IPS DF 6.9 (cell line): ENCODE results near the gene ZNF263.
A peak's percentile ranks its signal among the peaks of the same experiment; 100 is the strongest.

Source experiments
- DNase-seq: peaks from one replicate; pipeline ENCODE4 v3.0.0-alpha.2; 2013; ENCODE audit warnings: low read depth, low spot score
- H3K27ac ChIP-seq: one replicate; pipeline ENCODE4 v1.5.1; 2013; ENCODE audit warnings: low read length, control low read depth
- H3K27me3 ChIP-seq: 2 replicates; pipeline ENCODE4 v1.6.1; 2013; ENCODE audit warnings: mild to moderate bottlenecking, low read length; ENCODE audit not compliant: control insufficient read depth, insufficient read depth
- H3K36me3 ChIP-seq: 2 replicates; pipeline ENCODE4 v1.6.1; 2013; ENCODE audit warnings: low read length; ENCODE audit not compliant: control insufficient read depth, insufficient read depth
- H3K4me1 ChIP-seq: 2 replicates; pipeline ENCODE4 v1.6.1; 2013; ENCODE audit warnings: low read length; ENCODE audit not compliant: control insufficient read depth, insufficient read depth
- H3K4me3 ChIP-seq: 2 replicates; pipeline ENCODE4 v1.5.1; 2013; ENCODE audit warnings: mild to moderate bottlenecking, low read length
- H3K9me3 ChIP-seq: 2 replicates; pipeline ENCODE4 v1.6.1; 2013; ENCODE audit warnings: low read length, inconsistent platforms; ENCODE audit not compliant: control insufficient read depth, insufficient read depth
- WGBS: extraction: QIAGEN DNeasy Blood & Tissue Kit; methylation state at CpG from one replicate; pipeline ENCODE4 v1.1.7; 2013; ENCODE audit warnings: mixed read lengths, missing lambda C conversion rate; ENCODE audit not compliant: insufficient read length, insufficient coverage; 5-methylcytosine and 5-hydroxymethylcytosine counted together

The ZNF263 gene

GRCh38 chr16:3289998-3290673 is 6.8 kb downstream of the ZNF263 start:
- H3K27ac ChIP-seq = no peak overlapping the region
- H3K4me3 ChIP-seq = no peak overlapping the region
- DNase-seq = no peak
- no CpG with 5 or more reads among the region's 16 CpGs for WGBS
- peaks cover 17% of the 10 kb centered on the region for H3K9me3 ChIP-seq
- H3K4me1 ChIP-seq = no peaks in the 10 kb centered on the region
- H3K36me3 ChIP-seq = peaks cover 35% of the 10 kb centered on the region
- H3K27me3 ChIP-seq = no peaks in the 10 kb centered on the region

DNA sequence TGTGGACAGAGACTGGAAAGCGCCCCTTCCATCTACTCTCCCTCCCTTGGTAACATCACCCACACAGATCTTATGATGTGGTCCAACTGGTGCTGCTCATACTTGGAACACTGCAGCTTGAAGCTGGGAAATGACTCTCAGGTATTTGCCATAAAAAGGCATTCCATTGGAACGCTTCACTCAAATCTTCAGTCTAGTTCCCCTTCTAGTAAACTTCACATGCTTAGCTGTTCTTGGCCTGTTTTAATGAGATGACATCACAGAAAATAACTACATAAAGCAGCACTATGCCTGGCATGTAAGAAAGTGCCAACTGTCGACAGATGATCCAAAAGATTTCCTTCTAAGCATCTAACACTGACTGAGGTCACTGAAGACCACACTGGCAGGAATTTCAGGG is 9.3 kb downstream of the ZNF263 start:
- H3K4me3 ChIP-seq = no peak overlapping the region
- peaks cover 28% of the 10 kb centered on the region for H3K36me3 ChIP-seq

DNA sequence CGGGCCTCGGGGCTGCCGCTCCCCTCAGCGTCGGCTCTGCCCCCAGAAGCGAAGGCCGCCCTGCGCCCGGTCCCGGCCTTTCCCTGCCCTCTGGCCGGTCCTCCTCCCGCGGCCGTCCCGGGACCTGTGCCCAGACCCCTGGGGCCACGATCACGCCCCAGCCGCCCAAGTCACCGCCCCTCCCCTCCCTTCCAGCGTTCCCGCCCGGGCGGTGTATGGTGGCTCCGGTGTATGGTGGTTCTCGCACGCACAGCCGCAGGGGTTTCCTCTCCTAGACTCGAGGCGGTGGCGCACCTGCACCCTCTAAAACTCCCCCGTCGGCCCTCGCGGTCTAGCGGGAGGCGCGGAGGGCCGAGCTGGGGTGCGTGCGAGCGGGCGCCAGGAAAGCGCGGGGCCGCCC is 11.9 kb downstream of the ZNF263 start:
- no CpG with 5 or more reads among the region's 45 CpGs for WGBS
- peaks cover 6% of the 10 kb centered on the region for H3K9me3 ChIP-seq
- no peaks in the 10 kb centered on the region for H3K4me1 ChIP-seq
- H3K36me3 ChIP-seq = peaks cover 12% of the 10 kb centered on the region
- no peak for DNase-seq
- H3K4me3 ChIP-seq = no peak overlapping the region
- no peak overlapping the region for H3K27ac ChIP-seq
- no peaks in the 10 kb centered on the region for H3K27me3 ChIP-seq

More for the DNA sequence above, 9.3 kb downstream of the ZNF263 start:
- no CpG with 5 or more reads among the region's 3 CpGs for WGBS
- no peak for DNase-seq
- no peak overlapping the region for H3K27ac ChIP-seq
- H3K4me1 ChIP-seq = no peaks in the 10 kb centered on the region
- H3K9me3 ChIP-seq = peaks cover 16% of the 10 kb centered on the region
- H3K27me3 ChIP-seq = no peaks in the 10 kb centered on the region

GRCh38 chr16:3295783-3296182 is 12.5 kb downstream of the ZNF263 start:
- DNase-seq = no peak
- no peak overlapping the region for H3K27ac ChIP-seq
- H3K27me3 ChIP-seq = no peaks in the 10 kb centered on the region
- no peaks in the 10 kb centered on the region for H3K4me1 ChIP-seq
- H3K9me3 ChIP-seq = peaks cover 3% of the 10 kb centered on the region; the same call in 1 of the 2 replicates
- peaks cover 7% of the 10 kb centered on the region for H3K36me3 ChIP-seq
- no peak overlapping the region for H3K4me3 ChIP-seq
- no CpG with 5 or more reads among the region's 13 CpGs for WGBS

DNA sequence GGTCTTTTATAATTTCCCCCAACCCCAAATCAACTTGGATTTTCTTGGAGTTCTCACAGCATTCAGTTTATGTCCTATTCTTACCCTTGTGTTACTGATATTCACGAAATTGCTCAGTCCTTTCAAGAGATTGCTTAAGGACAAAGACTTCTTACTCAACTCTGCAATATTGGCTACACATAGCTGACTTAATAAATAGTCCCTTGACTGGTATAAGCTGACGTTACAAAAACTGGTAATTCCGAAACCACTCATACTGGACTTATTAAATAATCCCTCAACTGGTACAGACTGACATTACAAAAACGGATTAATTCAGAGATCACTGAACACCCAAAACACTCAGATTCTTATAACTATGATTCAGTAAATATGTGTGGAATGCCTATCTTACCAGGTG is 21.1 kb downstream of the ZNF263 start:
- no CpG with 5 or more reads among the region's 4 CpGs for WGBS
- Histone ChIP-seq H3K9me3 (peaks cover 4% of the 10 kb centered on the region; the same call in 1 of the 2 replicates), H3K4me3 (no peak overlapping the region; the same call in 1 of the 2 replicates), H3K36me3 (peaks cover 11% of the 10 kb centered on the region; the same call in 1 of the 2 replicates), H3K4me1 (no peaks in the 10 kb centered on the region), H3K27ac (no peak overlapping the region), H3K27me3 (no peaks in the 10 kb centered on the region)
- no peak for DNase-seq

DNA sequence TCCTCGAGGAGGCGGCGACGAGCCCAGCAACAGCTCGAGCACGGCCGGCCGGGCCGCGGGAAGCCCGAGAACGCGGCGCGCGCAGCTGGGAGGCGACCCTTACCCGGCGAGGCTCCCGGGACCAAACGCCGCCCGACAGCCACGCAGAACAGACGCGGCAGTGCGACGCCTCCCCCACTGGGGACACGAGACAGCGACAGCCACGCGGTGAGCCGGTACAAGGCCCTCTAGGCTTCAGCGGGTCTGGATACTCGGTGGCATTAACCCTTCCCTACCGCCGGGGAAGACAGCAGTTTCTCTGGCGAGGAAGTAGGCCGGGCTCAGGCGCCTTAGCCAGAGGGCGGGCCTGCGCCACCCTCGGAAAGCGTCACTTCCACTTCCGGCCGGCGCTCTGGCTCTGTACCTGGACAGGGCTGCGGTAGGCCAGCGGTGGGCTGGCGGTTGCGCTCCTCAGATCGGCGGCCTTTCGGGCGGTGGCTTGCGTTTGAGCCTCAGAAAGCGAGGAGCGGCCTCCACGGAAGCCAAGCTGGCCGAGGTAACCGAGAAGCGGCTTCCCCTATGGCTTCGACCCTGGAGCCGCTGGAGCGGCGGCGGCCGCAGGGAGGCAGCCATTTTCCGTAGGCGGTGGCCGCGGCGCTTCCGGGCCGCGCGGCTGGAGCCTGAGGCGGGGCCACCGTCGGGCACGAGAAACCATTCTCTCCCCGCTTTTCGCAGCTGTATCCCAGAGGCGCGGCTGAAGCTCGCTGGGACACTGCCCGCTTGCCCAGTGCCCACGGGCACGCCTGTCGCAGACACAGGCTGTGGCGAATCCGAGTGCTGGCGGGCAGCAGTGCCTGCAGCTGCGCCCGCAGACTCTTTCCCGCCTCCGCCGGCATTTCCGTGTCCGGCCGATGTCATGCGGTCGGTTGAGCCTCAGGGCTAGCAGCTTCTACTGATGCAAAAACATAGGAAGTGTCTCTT is 22.1 kb downstream of the ZNF263 start, which contains the start of the genes TIGD7 and ZNF75A:
TIGD7 (minus strand) TSS at position 322 of the 960 bp plus-strand sequence. CDS start 4,816 bp downstream, outside the sequence.
ZNF75A (plus strand) TSS at position 389 of the 960 bp plus-strand sequence. CDS start 2,932 bp downstream, outside the sequence.
- WGBS = no CpG with 5 or more reads among the region's 103 CpGs
- Histone ChIP-seq H3K4me3 (peak within 1 kb of the TSS; percentile 57), H3K4me1 (no peaks in the 10 kb centered on the region), H3K36me3 (peaks cover 11% of the 10 kb centered on the region; the same call in 1 of the 2 replicates), H3K9me3 (peaks cover 5% of the 10 kb centered on the region; the same call in 1 of the 2 replicates), H3K27ac (no peak within 1 kb of the TSS), H3K27me3 (no peaks in the 10 kb centered on the region)
- peak; percentile 70 for DNase-seq

- DNase-seq = no peak
- Histone ChIP-seq H3K4me1 (no peaks in the 10 kb centered on the region), H3K27ac (no peak overlapping the region), H3K36me3 (peaks cover 11% of the 10 kb centered on the region; the same call in 1 of the 2 replicates), H3K27me3 (no peaks in the 10 kb centered on the region), H3K4me3 (peak overlapping the region; percentile 57), H3K9me3 (peaks cover 5% of the 10 kb centered on the region; the same call in 1 of the 2 replicates)
- no CpG with 5 or more reads among the region's 11 CpGs for WGBS
Observed at GRCh38 chr16:3306078-3306477, 22.8 kb downstream of the ZNF263 start.

- peaks cover 31% of the 10 kb centered on the region for H3K36me3 ChIP-seq
- H3K4me3 ChIP-seq = no peak overlapping the region
- H3K9me3 ChIP-seq = peaks cover 10% of the 10 kb centered on the region
- no peaks in the 10 kb centered on the region for H3K4me1 ChIP-seq
- DNase-seq = no peak
- H3K27ac ChIP-seq = no peak overlapping the region
- no CpG with 5 or more reads among the region's 4 CpGs for WGBS
- H3K27me3 ChIP-seq = no peaks in the 10 kb centered on the region
Observed at GRCh38 chr16:3311496-3311895, 28.2 kb downstream of the ZNF263 start.

GRCh38 chr16:3317315-3317999 is 34.2 kb downstream of the ZNF263 start:
- H3K4me3 ChIP-seq = no peak overlapping the region
- H3K27ac ChIP-seq = no peak overlapping the region
- peaks cover 32% of the 10 kb centered on the region for H3K36me3 ChIP-seq
- WGBS = no CpG with 5 or more reads among the region's 3 CpGs
- H3K9me3 ChIP-seq = peaks cover 19% of the 10 kb centered on the region
- H3K4me1 ChIP-seq = no peaks in the 10 kb centered on the region
- no peaks in the 10 kb centered on the region for H3K27me3 ChIP-seq
- DNase-seq = no peak

DNA sequence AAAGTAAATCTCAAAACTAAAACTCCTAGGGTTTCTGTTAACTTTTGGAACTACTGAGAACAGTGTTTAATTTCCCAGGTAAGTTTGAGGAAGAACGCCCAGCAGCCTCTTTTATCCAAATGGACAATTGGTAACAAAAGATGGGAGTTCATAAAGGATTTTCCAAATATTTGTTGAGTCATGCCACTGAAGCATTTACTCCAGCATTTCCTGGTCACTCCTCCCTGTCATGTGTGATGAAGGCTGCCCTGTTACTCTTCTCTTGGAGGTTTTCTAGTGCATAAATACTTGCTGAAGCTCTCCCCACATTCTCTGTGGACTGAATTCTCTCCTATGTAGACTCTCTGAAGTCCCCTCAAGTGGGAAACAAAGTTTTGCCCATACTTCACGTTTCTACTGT is 38.5 kb downstream of the ZNF263 start:
- Histone ChIP-seq H3K36me3 (peaks cover 12% of the 10 kb centered on the region; the same call in 1 of the 2 replicates), H3K4me3 (no peak overlapping the region), H3K9me3 (peaks cover 14% of the 10 kb centered on the region), H3K27me3 (no peaks in the 10 kb centered on the region), H3K4me1 (no peaks in the 10 kb centered on the region; the same call in 1 of the 2 replicates), H3K27ac (no peak overlapping the region)
- DNase-seq = no peak
- no CpG with 5 or more reads among the region's 2 CpGs for whole genome bisulfite sequencing
